MCF 10A (cell line): ENCODE results near the gene SRRM2. TPM values are rescaled to one million over a fixed set of nuclear protein-coding genes. Genes with fewer than 3 reads are reported as not detected.

Experiments
- BruUV-seq: library from RNA; stranded (reverse); fragments of 400-500 nt; replicated peaks from 2 replicates; lab custom pipeline; 2021; lab: Mats Ljungman, UMichigan
- CTCF ChIA-PET: fragments of 300-600 bp; sonication (Branson Sonifier 250); formaldehyde crosslinking; extraction: SDS; loops from one replicate; lab custom pipeline; 2021; ENCODE audit warnings: antibody characterized with exemption, inconsistent platforms; lab: Yijun Ruan, JAX
- POLR2A ChIA-PET: fragments of 300-600, 350-650 bp; sonication (Branson Sonifier 250); formaldehyde crosslinking; extraction: SDS; loops from one replicate; lab custom pipeline; 2020; ENCODE audit warnings: antibody characterized with exemption, inconsistent platforms; lab: Yijun Ruan, JAX
- DNase-seq: peaks from one replicate; pipeline ENCODE4 v3.0.0-alpha.2; 2018; ENCODE audit not compliant: unreplicated experiment
- H3K27ac Mint-ChIP-seq: one replicate; pipeline ENCODE4 v1.8.0; 2022; ENCODE audit warnings: mild to moderate bottlenecking, low read depth, mixed read lengths; ENCODE audit not compliant: unreplicated experiment
- H3K27me3 Mint-ChIP-seq: one replicate; pipeline ENCODE4 v1.8.0; 2022; ENCODE audit warnings: mixed read lengths; ENCODE audit not compliant: insufficient read depth, unreplicated experiment
- H3K36me3 Mint-ChIP-seq: one replicate; pipeline ENCODE4 v1.8.0; 2022; ENCODE audit warnings: mild to moderate bottlenecking, moderate library complexity, mixed read lengths; ENCODE audit not compliant: insufficient read depth, unreplicated experiment
- H3K4me1 Mint-ChIP-seq: one replicate; pipeline ENCODE4 v1.8.0; 2022; ENCODE audit warnings: mixed read lengths; ENCODE audit not compliant: insufficient read depth, unreplicated experiment
- H3K4me3 Mint-ChIP-seq: one replicate; pipeline ENCODE4 v1.8.0; 2022; ENCODE audit warnings: mild to moderate bottlenecking, moderate library complexity, mixed read lengths; ENCODE audit not compliant: unreplicated experiment
- H3K9me3 Mint-ChIP-seq: one replicate; pipeline ENCODE4 v1.8.0; 2022; ENCODE audit warnings: mixed read lengths; ENCODE audit not compliant: unreplicated experiment
- intact Hi-C: fragments of 100-400 bp; cut with micrococcal nuclease; formaldehyde crosslinking; loops from 2 replicates; pipeline ENCODE4 v1.14.1; 2022
- total RNA-seq: library from RNA; stranded (reverse); gene quantifications from 2 replicates; pipeline ENCODE4 v1.2.3, GENCODE V29; 2022
- TF ChIP-seq, protein P1 (sequence below): fragments of 200-600 bp; IDR thresholded peaks from one replicate; pipeline ENCODE4 v1.8.0; 2022; ENCODE audit warnings: antibody characterized with exemption, mild to moderate bottlenecking; ENCODE audit not compliant: unreplicated experiment

SRRM2 gene
- total RNA-seq, 1 experiment from 2014 or later, result 779 TPM

DNA sequence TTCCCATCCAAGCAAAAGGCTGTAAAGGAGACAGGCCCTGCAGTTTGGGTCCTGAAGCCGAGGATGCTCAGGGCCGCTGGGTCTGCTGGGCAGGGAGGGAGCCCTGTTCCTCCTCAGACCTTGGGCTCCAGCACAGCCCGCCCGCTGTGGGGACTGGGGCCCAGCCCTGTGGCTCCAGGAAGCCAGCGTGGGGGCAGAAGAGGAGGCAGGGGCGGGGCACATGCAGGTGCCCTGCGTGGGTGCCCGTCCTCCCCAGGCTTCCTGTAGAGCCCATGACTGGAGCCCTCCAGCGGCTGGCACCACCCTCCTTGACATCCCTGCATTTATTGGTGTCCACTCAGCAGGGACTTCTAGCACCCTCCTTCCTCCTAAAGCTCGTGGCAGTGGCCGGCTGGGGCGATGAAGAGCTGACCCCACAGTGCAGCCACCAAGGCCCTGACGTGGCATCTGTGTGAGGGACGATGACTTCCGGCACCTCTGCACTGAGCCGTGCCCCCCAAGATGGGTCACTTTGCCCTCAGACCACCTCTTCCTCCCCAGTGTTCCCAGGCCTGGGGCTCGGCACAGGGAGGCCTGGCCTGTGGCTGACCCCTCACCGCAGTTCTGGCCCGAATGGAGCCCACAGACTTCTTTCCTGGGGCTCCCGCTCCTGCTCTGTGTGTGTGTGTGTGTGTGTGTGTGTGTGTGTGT lies 42.3 kb upstream of the SRRM2 start:
- ChIA-PET POLR2A (no interaction called here), CTCF (no interaction called here)
- H3K36me3 Mint-ChIP-seq, result peaks cover 38% of the 10 kb centered on the region
- no TSS peak for BruUV-seq
- TF ChIP-seq, protein P1, sequence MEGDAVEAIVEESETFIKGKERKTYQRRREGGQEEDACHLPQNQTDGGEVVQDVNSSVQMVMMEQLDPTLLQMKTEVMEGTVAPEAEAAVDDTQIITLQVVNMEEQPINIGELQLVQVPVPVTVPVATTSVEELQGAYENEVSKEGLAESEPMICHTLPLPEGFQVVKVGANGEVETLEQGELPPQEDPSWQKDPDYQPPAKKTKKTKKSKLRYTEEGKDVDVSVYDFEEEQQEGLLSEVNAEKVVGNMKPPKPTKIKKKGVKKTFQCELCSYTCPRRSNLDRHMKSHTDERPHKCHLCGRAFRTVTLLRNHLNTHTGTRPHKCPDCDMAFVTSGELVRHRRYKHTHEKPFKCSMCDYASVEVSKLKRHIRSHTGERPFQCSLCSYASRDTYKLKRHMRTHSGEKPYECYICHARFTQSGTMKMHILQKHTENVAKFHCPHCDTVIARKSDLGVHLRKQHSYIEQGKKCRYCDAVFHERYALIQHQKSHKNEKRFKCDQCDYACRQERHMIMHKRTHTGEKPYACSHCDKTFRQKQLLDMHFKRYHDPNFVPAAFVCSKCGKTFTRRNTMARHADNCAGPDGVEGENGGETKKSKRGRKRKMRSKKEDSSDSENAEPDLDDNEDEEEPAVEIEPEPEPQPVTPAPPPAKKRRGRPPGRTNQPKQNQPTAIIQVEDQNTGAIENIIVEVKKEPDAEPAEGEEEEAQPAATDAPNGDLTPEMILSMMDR, result no peak
- H3K4me1 Mint-ChIP-seq, result no peaks in the 10 kb centered on the region
- no peaks in the 10 kb centered on the region for H3K9me3 Mint-ChIP-seq
- H3K27ac Mint-ChIP-seq, result no peak overlapping the region
- DNase-seq, result no peak
- H3K4me3 Mint-ChIP-seq, result no peak overlapping the region
- H3K27me3 Mint-ChIP-seq, result no peaks in the 10 kb centered on the region
- intact Hi-C loops, result no loop called here

DNA sequence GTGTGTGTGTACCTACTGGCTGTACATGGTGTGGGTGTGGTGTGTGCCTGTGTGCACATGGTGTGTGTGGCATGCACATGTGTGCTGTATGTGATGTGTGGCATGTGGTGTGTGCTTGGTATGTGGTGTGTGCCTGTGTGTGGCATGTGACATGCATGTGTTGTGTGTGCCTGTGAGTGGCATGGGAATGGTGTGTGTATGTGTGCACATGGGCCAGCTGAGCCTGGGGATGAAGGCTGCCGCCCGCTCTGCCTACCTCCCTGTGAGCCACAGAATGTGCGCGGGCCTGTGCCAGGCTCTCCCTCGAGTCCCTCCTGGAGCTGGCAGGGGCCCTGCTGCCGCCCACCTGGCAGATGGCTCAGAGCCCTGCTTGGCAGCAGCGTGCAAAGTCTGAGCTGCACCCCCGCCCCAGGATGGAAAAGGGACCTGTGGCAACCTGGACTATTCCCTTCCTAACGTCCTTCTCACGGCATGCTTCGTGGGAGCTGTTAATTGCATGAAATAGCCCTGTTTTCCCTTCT lies 41.7 kb upstream of the SRRM2 start:
- intact Hi-C loops, result no loop called here
- TF ChIP-seq, protein P1, result no peak
- no peaks in the 10 kb centered on the region for H3K9me3 Mint-ChIP-seq
- CTCF ChIA-PET, result no interaction called here
- H3K27me3 Mint-ChIP-seq, result no peaks in the 10 kb centered on the region
- no peak overlapping the region for H3K4me3 Mint-ChIP-seq
- no peaks in the 10 kb centered on the region for H3K4me1 Mint-ChIP-seq
- POLR2A ChIA-PET, result no interaction called here
- no TSS peak for BruUV-seq
- no peak overlapping the region for H3K27ac Mint-ChIP-seq
- DNase-seq, result no peak
- H3K36me3 Mint-ChIP-seq, result peaks cover 40% of the 10 kb centered on the region

DNA sequence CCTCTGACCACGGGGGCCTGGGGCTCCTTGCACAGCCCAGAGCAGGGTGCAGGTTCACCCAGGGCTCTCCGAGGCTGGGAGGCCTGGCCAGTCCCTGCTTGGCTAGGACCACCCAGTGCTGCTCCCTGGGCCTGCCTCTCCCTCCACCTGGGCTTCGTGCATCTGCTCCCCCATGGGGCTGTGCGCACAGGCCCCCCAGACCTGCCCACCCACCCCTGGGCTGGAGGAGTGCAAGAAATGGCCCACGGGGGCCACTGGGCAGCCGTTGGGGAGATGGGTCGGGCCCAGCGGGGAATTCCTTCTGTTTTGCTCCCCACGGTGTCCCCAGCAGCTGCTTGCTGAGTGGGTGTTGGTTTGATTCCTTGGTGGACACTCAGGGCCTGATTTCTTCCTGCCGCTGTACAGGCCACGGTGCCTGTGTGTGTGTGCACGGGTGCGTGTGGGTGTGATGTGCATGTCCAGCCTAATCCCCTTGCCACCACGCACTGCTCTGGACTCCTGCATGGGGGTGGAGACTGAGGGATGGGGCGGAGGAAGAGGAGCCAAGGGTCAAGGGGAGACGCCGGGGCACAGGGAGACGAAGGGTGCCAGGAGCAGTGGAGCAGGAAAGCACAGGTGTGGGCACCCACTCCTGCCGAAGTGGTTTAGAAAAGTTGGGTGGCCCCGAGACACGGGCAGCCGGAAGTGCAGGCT lies 40.9 kb upstream of the SRRM2 start:
- Mint-ChIP-seq H3K4me3 (no peak overlapping the region), H3K36me3 (peaks cover 40% of the 10 kb centered on the region), H3K9me3 (no peaks in the 10 kb centered on the region), H3K4me1 (no peaks in the 10 kb centered on the region), H3K27me3 (no peaks in the 10 kb centered on the region), H3K27ac (no peak overlapping the region)
- TF ChIP-seq, protein P1, result no peak
- intact Hi-C loops, result no loop called here
- BruUV-seq, result no TSS peak
- POLR2A ChIA-PET, result interaction anchor here (0.6 kb wide), 1 partner anchor 59 kb away, joined by 5 read pairs; no protein-coding TSS in a partner anchor
- DNase-seq, result no peak
- CTCF ChIA-PET, result no interaction called here

DNA sequence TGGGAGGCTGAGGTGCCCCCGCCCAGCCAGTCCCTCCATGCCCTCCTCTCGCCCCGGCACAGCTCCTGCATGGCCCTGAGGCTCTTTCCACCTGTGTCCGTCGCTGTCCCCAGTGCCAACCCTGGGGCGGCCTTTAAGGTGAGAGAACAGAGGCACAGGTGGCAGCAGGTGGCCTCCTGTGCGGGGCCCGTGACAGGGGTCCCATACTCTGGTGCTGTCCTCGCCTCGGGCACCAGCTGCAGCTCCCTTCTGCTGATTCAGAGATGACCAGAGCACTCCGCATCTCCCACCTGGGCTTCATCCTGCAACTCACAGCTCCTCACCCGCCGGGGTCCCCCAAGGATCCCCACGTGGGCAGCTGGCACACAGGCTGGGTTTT lies 40.4 kb upstream of the SRRM2 start:
- CTCF ChIA-PET, result no interaction called here
- Mint-ChIP-seq H3K27me3 (no peaks in the 10 kb centered on the region), H3K9me3 (no peaks in the 10 kb centered on the region), H3K27ac (no peak overlapping the region), H3K4me1 (no peaks in the 10 kb centered on the region), H3K36me3 (peaks cover 40% of the 10 kb centered on the region), H3K4me3 (no peak overlapping the region)
- no TSS peak for BruUV-seq
- POLR2A ChIA-PET, result interaction anchor here (0.6 to 1.1 kb wide), 2 partner anchors 41 to 58 kb away, joined by 3 to 5 read pairs; no protein-coding TSS in a partner anchor
- intact Hi-C loops, result no loop called here
- no peak for DNase-seq
- TF ChIP-seq, protein P1, result no peak
